A673 (cell line): Measurements from ENCODE around the gene OR10D3. TPM values are rescaled to one million over a fixed set of nuclear protein-coding genes. Genes with fewer than 3 reads are reported as not detected.

ENCODE experiments used
- BruUV-seq: library from RNA; stranded (reverse); fragments of 400-500 nt; replicated peaks from 2 replicates; lab custom pipeline; 2021; lab: Mats Ljungman, UMichigan
- CTCF ChIA-PET: fragments of 300-600 bp; sonication (Branson Sonifier 250); formaldehyde crosslinking; loops from one replicate; lab custom pipeline; 2022; ENCODE audit warnings: antibody characterized with exemption; lab: Charles Lee
- POLR2A ChIA-PET: fragments of 300-600 bp; sonication (Branson Sonifier 250); formaldehyde crosslinking; loops from one replicate; lab custom pipeline; 2022; ENCODE audit warnings: antibody characterized with exemption; ENCODE audit not compliant: low non-redundant PET; lab: Charles Lee
- DNase-seq: peaks from one replicate; pipeline ENCODE4 v3.0.0-alpha.2; 2015; ENCODE audit warnings: low spot score
- H3K27ac ChIP-seq: fragments of 200-600 bp; sonication (generic); 2 replicates; pipeline ENCODE4 v1.5.1; 2016; ENCODE audit warnings: mixed run types, low read depth, mild to moderate bottlenecking, mixed read lengths, antibody characterized with exemption, low read length; ENCODE audit not compliant: poor library complexity, severe bottlenecking
- H3K27me3 ChIP-seq: fragments of 200-600 bp; sonication (generic); replicated peaks from 2 replicates; pipeline ENCODE4 v1.6.1; 2017; ENCODE audit warnings: mixed run types, low read depth, mild to moderate bottlenecking, mixed read lengths, antibody characterized with exemption, low read length; ENCODE audit not compliant: insufficient read depth, poor library complexity
- H3K36me3 ChIP-seq: fragments of 200-600 bp; sonication (generic); 2 replicates; pipeline ENCODE4 v1.6.1; 2016; ENCODE audit warnings: mixed run types, mild to moderate bottlenecking, mixed read lengths, antibody characterized with exemption, low read length; ENCODE audit not compliant: insufficient read depth, poor library complexity, severe bottlenecking
- H3K4me1 ChIP-seq: fragments of 200-600 bp; sonication (generic); 2 replicates; pipeline ENCODE4 v1.6.1; 2017; ENCODE audit warnings: mixed run types, mild to moderate bottlenecking, mixed read lengths, antibody characterized with exemption, low read length; ENCODE audit not compliant: insufficient read depth, poor library complexity, severe bottlenecking
- H3K4me3 ChIP-seq: fragments of 200-600 bp; sonication (generic); 2 replicates; pipeline ENCODE4 v1.5.1; 2016; ENCODE audit warnings: low read depth, mixed run types, mild to moderate bottlenecking, mixed read lengths, low read length; ENCODE audit not compliant: poor library complexity, severe bottlenecking
- H3K9me3 ChIP-seq: fragments of 200-600 bp; sonication (generic); 2 replicates; pipeline ENCODE4 v1.6.1; 2016; ENCODE audit warnings: mixed run types, low read depth, mild to moderate bottlenecking, mixed read lengths, antibody characterized with exemption, low read length; ENCODE audit not compliant: poor library complexity, severe bottlenecking
- EZH2 ChIP-seq: fragments of 200-600 bp; sonication (generic); IDR thresholded peaks from 2 replicates; pipeline ENCODE4 v1.6.1; 2017; ENCODE audit warnings: borderline replicate concordance, low read depth, mild to moderate bottlenecking, mixed read lengths, antibody characterized with exemption, low read length; ENCODE audit not compliant: poor library complexity, severe bottlenecking
- intact Hi-C: fragments of 100-400 bp; cut with micrococcal nuclease; formaldehyde crosslinking; loops from one replicate; pipeline ENCODE4 v1.10.0; 2022; ENCODE audit not compliant: unreplicated experiment
- total RNA-seq: library from RNA; stranded (reverse); gene quantifications from 2 replicates; pipeline ENCODE4 v1.2.3, GENCODE V29; 2021
- TF ChIP-seq, protein P1 (sequence below): fragments of 300-800, 200-600 bp; sonication (generic); conservative IDR thresholded peaks from 2 replicates; pipeline ENCODE4 v1.5.1; 2017; ENCODE audit warnings: low read depth, mild to moderate bottlenecking, antibody characterized with exemption, low read length, moderate library complexity, mixed read lengths

The OR10D3 gene
- total RNA-seq, 1 experiment from 2014 or later = not detected

GRCh38 chr11:124202951-124203350, 19.8 kb downstream of the OR10D3 start:
- no peaks in the 10 kb centered on the region for H3K9me3 ChIP-seq
- no peaks in the 10 kb centered on the region for H3K4me1 ChIP-seq
- DNase-seq = no peak
- no TSS peak for BruUV-seq
- intact Hi-C loops = no loop called here
- H3K27me3 ChIP-seq = no peaks in the 10 kb centered on the region
- TF ChIP-seq, protein P1, sequence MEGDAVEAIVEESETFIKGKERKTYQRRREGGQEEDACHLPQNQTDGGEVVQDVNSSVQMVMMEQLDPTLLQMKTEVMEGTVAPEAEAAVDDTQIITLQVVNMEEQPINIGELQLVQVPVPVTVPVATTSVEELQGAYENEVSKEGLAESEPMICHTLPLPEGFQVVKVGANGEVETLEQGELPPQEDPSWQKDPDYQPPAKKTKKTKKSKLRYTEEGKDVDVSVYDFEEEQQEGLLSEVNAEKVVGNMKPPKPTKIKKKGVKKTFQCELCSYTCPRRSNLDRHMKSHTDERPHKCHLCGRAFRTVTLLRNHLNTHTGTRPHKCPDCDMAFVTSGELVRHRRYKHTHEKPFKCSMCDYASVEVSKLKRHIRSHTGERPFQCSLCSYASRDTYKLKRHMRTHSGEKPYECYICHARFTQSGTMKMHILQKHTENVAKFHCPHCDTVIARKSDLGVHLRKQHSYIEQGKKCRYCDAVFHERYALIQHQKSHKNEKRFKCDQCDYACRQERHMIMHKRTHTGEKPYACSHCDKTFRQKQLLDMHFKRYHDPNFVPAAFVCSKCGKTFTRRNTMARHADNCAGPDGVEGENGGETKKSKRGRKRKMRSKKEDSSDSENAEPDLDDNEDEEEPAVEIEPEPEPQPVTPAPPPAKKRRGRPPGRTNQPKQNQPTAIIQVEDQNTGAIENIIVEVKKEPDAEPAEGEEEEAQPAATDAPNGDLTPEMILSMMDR = no peak
- no peak for TF ChIP-seq EZH2
- H3K36me3 ChIP-seq = no peaks in the 10 kb centered on the region
- H3K27ac ChIP-seq = no peak overlapping the region
- POLR2A ChIA-PET = no interaction called here
- CTCF ChIA-PET = no interaction called here
- H3K4me3 ChIP-seq = no peak overlapping the region

GRCh38 chr11:124204008-124204407, 20.9 kb downstream of the OR10D3 start:
- ChIA-PET POLR2A (no interaction called here), CTCF (no interaction called here)
- H3K4me3 ChIP-seq = no peak overlapping the region
- TF ChIP-seq, protein P1 = no peak
- TF ChIP-seq EZH2 = no peak
- H3K4me1 ChIP-seq = no peaks in the 10 kb centered on the region
- intact Hi-C loops = no loop called here
- no peaks in the 10 kb centered on the region for H3K27me3 ChIP-seq
- no peaks in the 10 kb centered on the region for H3K36me3 ChIP-seq
- DNase-seq = no peak
- BruUV-seq = no TSS peak
- no peaks in the 10 kb centered on the region for H3K9me3 ChIP-seq
- no peak overlapping the region for H3K27ac ChIP-seq

DNA sequence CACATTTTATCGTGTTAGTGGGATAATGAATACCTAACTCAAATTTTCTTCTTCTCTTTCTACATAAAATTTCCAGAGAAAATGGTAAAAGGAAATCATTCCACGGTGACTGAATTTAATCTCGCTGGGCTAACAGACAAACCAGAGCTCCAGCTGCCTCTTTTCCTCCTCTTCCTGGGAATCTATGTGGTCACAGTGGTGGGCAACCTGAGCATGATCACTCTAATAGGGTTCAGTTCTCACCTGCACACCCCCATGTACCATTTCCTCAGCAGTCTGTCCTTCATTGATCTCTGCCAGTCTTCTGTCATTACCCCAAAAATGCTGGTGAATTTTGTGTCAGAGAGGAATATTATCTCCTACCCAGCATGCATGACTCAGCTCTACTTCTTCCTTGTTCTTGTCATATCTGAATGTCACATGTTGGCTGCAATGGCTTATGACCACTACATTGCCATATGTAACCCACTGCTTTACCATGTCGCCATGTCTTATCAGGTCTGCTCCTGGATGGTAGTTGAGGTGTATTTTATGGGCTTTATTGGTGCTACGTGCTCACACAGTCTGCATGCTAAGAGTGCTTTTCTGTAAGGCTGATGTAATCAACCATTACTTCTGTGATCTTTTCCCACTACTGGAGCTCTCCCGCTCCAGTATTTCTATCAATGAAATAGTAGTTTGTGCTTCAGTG, 24.1 kb downstream of the OR10D3 start:
- DNase-seq = no peak
- no TSS peak for BruUV-seq
- TF ChIP-seq, protein P1 = no peak
- TF ChIP-seq EZH2 = no peak
- Histone ChIP-seq H3K4me1 (no peaks in the 10 kb centered on the region), H3K9me3 (no peaks in the 10 kb centered on the region), H3K4me3 (no peak overlapping the region), H3K36me3 (no peaks in the 10 kb centered on the region), H3K27me3 (no peaks in the 10 kb centered on the region), H3K27ac (no peak overlapping the region)
- POLR2A ChIA-PET = no interaction called here
- CTCF ChIA-PET = interaction anchor here (0.7 kb wide), 1 partner anchor 225 kb away, joined by 4 read pairs; no protein-coding TSS in a partner anchor
- intact Hi-C loops = no loop called here
